Measurements from ENCODE around the gene TANC1.
"Not testable (repeated sequence)": the region's sequence is repeated elsewhere in the genome, so short reads cannot be mapped to it uniquely, and the experiment has no call there.

Gene TANC1

GRCh38 chr2:159093497-159093896 is 125.1 kb downstream of the TANC1 start:
- Histone ChIP-seq H3K4me3 (ENCODE audit: low read length in 2 of 2) (no peak overlapping the region), H3K27me3 (ENCODE audit: control insufficient read depth in 2 of 2, insufficient read depth in 2 of 2, low read length in 2 of 2) (no peaks in the 10 kb centered on the region), H3K36me3 (ENCODE audit: control insufficient read depth in 2 of 2, insufficient read depth in 2 of 2, low read length in 2 of 2) (peaks cover 0 to 2% of the 10 kb centered on the region in 2 donors), H3K4me1 (ENCODE audit: control insufficient read depth in 2 of 2, insufficient read depth in 2 of 2, low read length in 2 of 2) (peaks cover 40 to 55% of the 10 kb centered on the region in 2 donors), H3K9me3 (ENCODE audit: control insufficient read depth in 2 of 2, low read length in 2 of 2) (peaks cover 0 to 3% of the 10 kb centered on the region in 2 donors), H3K9ac (ENCODE audit: low read depth in 1 of 2, low read length in 2 of 2) (peak overlapping the region in 1 of 2 donors; percentile 13), H3K27ac (ENCODE audit: low read depth in 2 of 2, low read length in 2 of 2) (peak overlapping the region; percentile 59 to 69)

- Histone ChIP-seq H3K27me3 (ENCODE audit: control insufficient read depth in 2 of 2, insufficient read depth in 2 of 2, low read length in 2 of 2) (no peaks in the 10 kb centered on the region), H3K27ac (ENCODE audit: low read depth in 2 of 2, low read length in 2 of 2) (peak overlapping the region; percentile 69 to 82), H3K9ac (ENCODE audit: low read depth in 1 of 2, low read length in 2 of 2) (peak overlapping the region; percentile 24 to 42), H3K4me3 (ENCODE audit: low read length in 2 of 2) (peak overlapping the region; percentile 15 to 46), H3K9me3 (ENCODE audit: control insufficient read depth in 2 of 2, low read length in 2 of 2) (peaks cover 0 to 3% of the 10 kb centered on the region in 2 donors), H3K36me3 (ENCODE audit: control insufficient read depth in 2 of 2, insufficient read depth in 2 of 2, low read length in 2 of 2) (peaks cover 0 to 2% of the 10 kb centered on the region in 2 donors), H3K4me1 (ENCODE audit: control insufficient read depth in 2 of 2, insufficient read depth in 2 of 2, low read length in 2 of 2) (peaks cover 40 to 55% of the 10 kb centered on the region in 2 donors)
Observed at GRCh38 chr2:159094173-159094737, 125.8 kb downstream of the TANC1 start.

GRCh38 chr2:159095813-159096212 is 127.4 kb downstream of the TANC1 start:
- no peak overlapping the region for H3K9ac ChIP-seq (ENCODE audit: low read depth in 1 of 2, low read length in 2 of 2)
- H3K27ac ChIP-seq (ENCODE audit: low read depth in 2 of 2, low read length in 2 of 2) = no peak overlapping the region
- H3K4me3 ChIP-seq (ENCODE audit: low read length in 2 of 2) = no peak overlapping the region
- H3K27me3 ChIP-seq (ENCODE audit: control insufficient read depth in 2 of 2, insufficient read depth in 2 of 2, low read length in 2 of 2) = no peaks in the 10 kb centered on the region
- H3K4me1 ChIP-seq (ENCODE audit: control insufficient read depth in 2 of 2, insufficient read depth in 2 of 2, low read length in 2 of 2) = peaks cover 34 to 43% of the 10 kb centered on the region in 2 donors
- peaks cover 0 to 3% of the 10 kb centered on the region in 2 donors for H3K9me3 ChIP-seq (ENCODE audit: control insufficient read depth in 2 of 2, low read length in 2 of 2)
- peaks cover 0 to 2% of the 10 kb centered on the region in 2 donors for H3K36me3 ChIP-seq (ENCODE audit: control insufficient read depth in 2 of 2, insufficient read depth in 2 of 2, low read length in 2 of 2)

- not testable (repeated sequence) for H3K27me3 ChIP-seq (ENCODE audit: control insufficient read depth in 2 of 2, insufficient read depth in 2 of 2, low read length in 2 of 2); H3K27ac ChIP-seq (ENCODE audit: low read depth in 2 of 2, low read length in 2 of 2); H3K4me3 ChIP-seq (ENCODE audit: low read length in 2 of 2); H3K9me3 ChIP-seq (ENCODE audit: control insufficient read depth in 2 of 2, low read length in 2 of 2); H3K9ac ChIP-seq (ENCODE audit: low read depth in 1 of 2, low read length in 2 of 2); H3K36me3 ChIP-seq (ENCODE audit: control insufficient read depth in 2 of 2, insufficient read depth in 2 of 2, low read length in 2 of 2)
- H3K4me1 ChIP-seq (ENCODE audit: control insufficient read depth in 2 of 2, insufficient read depth in 2 of 2, low read length in 2 of 2) = peaks cover 29 to 37% of the 10 kb centered on the region in 2 donors
Observed at GRCh38 chr2:159096302-159096855, 127.9 kb downstream of the TANC1 start.

GRCh38 chr2:159096901-159097300 is 128.5 kb downstream of the TANC1 start:
- Histone ChIP-seq H3K36me3 (ENCODE audit: control insufficient read depth in 2 of 2, insufficient read depth in 2 of 2, low read length in 2 of 2) (peaks cover 0 to 2% of the 10 kb centered on the region in 2 donors), H3K4me1 (ENCODE audit: control insufficient read depth in 2 of 2, insufficient read depth in 2 of 2, low read length in 2 of 2) (peaks cover 24 to 32% of the 10 kb centered on the region in 2 donors), H3K9ac (ENCODE audit: low read depth in 1 of 2, low read length in 2 of 2) (no peak overlapping the region), H3K4me3 (ENCODE audit: low read length in 2 of 2) (no peak overlapping the region), H3K27me3 (ENCODE audit: control insufficient read depth in 2 of 2, insufficient read depth in 2 of 2, low read length in 2 of 2) (no peaks in the 10 kb centered on the region), H3K9me3 (ENCODE audit: control insufficient read depth in 2 of 2, low read length in 2 of 2) (peaks cover 0 to 3% of the 10 kb centered on the region in 2 donors), H3K27ac (ENCODE audit: low read depth in 2 of 2, low read length in 2 of 2) (peak overlapping the region in 1 of 2 donors; percentile 6)

- peaks cover 0 to 3% of the 10 kb centered on the region in 2 donors for H3K9me3 ChIP-seq (ENCODE audit: control insufficient read depth in 2 of 2, low read length in 2 of 2)
- peaks cover 9 to 17% of the 10 kb centered on the region in 2 donors for H3K4me1 ChIP-seq (ENCODE audit: control insufficient read depth in 2 of 2, insufficient read depth in 2 of 2, low read length in 2 of 2)
- H3K27ac ChIP-seq (ENCODE audit: low read depth in 2 of 2, low read length in 2 of 2) = peak overlapping the region in 1 of 2 donors; percentile 10
- H3K4me3 ChIP-seq (ENCODE audit: low read length in 2 of 2) = no peak overlapping the region
- H3K9ac ChIP-seq (ENCODE audit: low read depth in 1 of 2, low read length in 2 of 2) = no peak overlapping the region
- peaks cover 0 to 2% of the 10 kb centered on the region in 2 donors for H3K36me3 ChIP-seq (ENCODE audit: control insufficient read depth in 2 of 2, insufficient read depth in 2 of 2, low read length in 2 of 2)
- no peaks in the 10 kb centered on the region for H3K27me3 ChIP-seq (ENCODE audit: control insufficient read depth in 2 of 2, insufficient read depth in 2 of 2, low read length in 2 of 2)
Observed at GRCh38 chr2:159098361-159098760, 129.9 kb downstream of the TANC1 start.

- H3K4me1 ChIP-seq (ENCODE audit: control insufficient read depth in 2 of 2, insufficient read depth in 2 of 2, low read length in 2 of 2) = peaks cover 7 to 11% of the 10 kb centered on the region in 2 donors
- peak overlapping the region in 1 of 2 donors; percentile 11 for H3K27ac ChIP-seq (ENCODE audit: low read depth in 2 of 2, low read length in 2 of 2)
Observed at GRCh38 chr2:159098921-159099411, 130.5 kb downstream of the TANC1 start.

GRCh38 chr2:159101755-159102489 is 133.5 kb downstream of the TANC1 start:
- Histone ChIP-seq H3K4me3 (ENCODE audit: low read length in 2 of 2) (no peak overlapping the region), H3K36me3 (ENCODE audit: control insufficient read depth in 2 of 2, insufficient read depth in 2 of 2, low read length in 2 of 2) (peaks cover 0 to 2% of the 10 kb centered on the region in 2 donors), H3K9me3 (ENCODE audit: control insufficient read depth in 2 of 2, low read length in 2 of 2) (no peaks in the 10 kb centered on the region), H3K27me3 (ENCODE audit: control insufficient read depth in 2 of 2, insufficient read depth in 2 of 2, low read length in 2 of 2) (no peaks in the 10 kb centered on the region), H3K4me1 (ENCODE audit: control insufficient read depth in 2 of 2, insufficient read depth in 2 of 2, low read length in 2 of 2) (no peaks in the 10 kb centered on the region), H3K27ac (ENCODE audit: low read depth in 2 of 2, low read length in 2 of 2) (no peak overlapping the region), H3K9ac (ENCODE audit: low read depth in 1 of 2, low read length in 2 of 2) (no peak overlapping the region)

More at GRCh38 chr2:159098921-159099411, 130.5 kb downstream of the TANC1 start:
- no peak overlapping the region for H3K9ac ChIP-seq (ENCODE audit: low read depth in 1 of 2, low read length in 2 of 2)
- H3K36me3 ChIP-seq (ENCODE audit: control insufficient read depth in 2 of 2, insufficient read depth in 2 of 2, low read length in 2 of 2) = peaks cover 0 to 2% of the 10 kb centered on the region in 2 donors
- peaks cover 0 to 3% of the 10 kb centered on the region in 2 donors for H3K9me3 ChIP-seq (ENCODE audit: control insufficient read depth in 2 of 2, low read length in 2 of 2)
- no peak overlapping the region for H3K4me3 ChIP-seq (ENCODE audit: low read length in 2 of 2)
- no peaks in the 10 kb centered on the region for H3K27me3 ChIP-seq (ENCODE audit: control insufficient read depth in 2 of 2, insufficient read depth in 2 of 2, low read length in 2 of 2)

- Histone ChIP-seq H3K9me3 (ENCODE audit: control insufficient read depth in 2 of 2, low read length in 2 of 2) (no peaks in the 10 kb centered on the region), H3K9ac (ENCODE audit: low read depth in 1 of 2, low read length in 2 of 2) (no peak overlapping the region), H3K27me3 (ENCODE audit: control insufficient read depth in 2 of 2, insufficient read depth in 2 of 2, low read length in 2 of 2) (no peaks in the 10 kb centered on the region), H3K4me1 (ENCODE audit: control insufficient read depth in 2 of 2, insufficient read depth in 2 of 2, low read length in 2 of 2) (no peaks in the 10 kb centered on the region), H3K27ac (ENCODE audit: low read depth in 2 of 2, low read length in 2 of 2) (no peak overlapping the region), H3K36me3 (ENCODE audit: control insufficient read depth in 2 of 2, insufficient read depth in 2 of 2, low read length in 2 of 2) (no peaks in the 10 kb centered on the region), H3K4me3 (ENCODE audit: low read length in 2 of 2) (no peak overlapping the region)
Observed at GRCh38 chr2:159103411-159103810, 135.0 kb downstream of the TANC1 start.

- H3K9ac ChIP-seq (ENCODE audit: low read depth in 1 of 2, low read length in 2 of 2) = no peak overlapping the region
- no peak overlapping the region for H3K27ac ChIP-seq (ENCODE audit: low read depth in 2 of 2, low read length in 2 of 2)
Observed at GRCh38 chr2:159106109-159106508, 137.7 kb downstream of the TANC1 start.

More at GRCh38 chr2:159106109-159106508, 137.7 kb downstream of the TANC1 start:
- H3K36me3 ChIP-seq (ENCODE audit: control insufficient read depth in 2 of 2, insufficient read depth in 2 of 2, low read length in 2 of 2) = no peaks in the 10 kb centered on the region
- no peaks in the 10 kb centered on the region for H3K27me3 ChIP-seq (ENCODE audit: control insufficient read depth in 2 of 2, insufficient read depth in 2 of 2, low read length in 2 of 2)
- H3K9me3 ChIP-seq (ENCODE audit: control insufficient read depth in 2 of 2, low read length in 2 of 2) = no peaks in the 10 kb centered on the region
- no peaks in the 10 kb centered on the region for H3K4me1 ChIP-seq (ENCODE audit: control insufficient read depth in 2 of 2, insufficient read depth in 2 of 2, low read length in 2 of 2)
- H3K4me3 ChIP-seq (ENCODE audit: low read length in 2 of 2) = no peak overlapping the region
